Lung (tissue), 12 donors: ENCODE data around the gene GNB5. TPM values are rescaled to one million over a fixed set of nuclear protein-coding genes. Genes with fewer than 3 reads are reported as not detected.

Experiments
- ATAC-seq: fragments of 200-7000 bp; cut with Tn5 transposase; one replicate; pipeline ENCODE4 v1.9.1; 2020; ENCODE audit warnings: moderate number of reproducible peaks; ENCODE audit not compliant: insufficient read depth, low FRiP score
- DNase-seq, 3 donors: peaks; one replicate each; pipeline ENCODE4 v3.0.0-alpha.2; 2013 to 2017
- H3K27ac ChIP-seq, 2 donors: one replicate each; pipeline ENCODE4 v1.5.1; 2013; ENCODE audit warnings: mild to moderate bottlenecking in 2 of 2, moderate library complexity in 2 of 2, control low read depth in 1 of 2, inconsistent platforms in 1 of 2, low read depth in 1 of 2, low read length in 1 of 2
- H3K27me3 ChIP-seq, 3 donors: one replicate each; pipeline ENCODE4 v1.5.1; 2013; ENCODE audit warnings: low read length in 2 of 3; ENCODE audit not compliant: control insufficient read depth in 3 of 3, insufficient read depth in 3 of 3
- H3K36me3 ChIP-seq, 4 donors: one replicate each; pipeline ENCODE4 v1.5.1; 2013; ENCODE audit warnings: low read length in 4 of 4, mild to moderate bottlenecking in 1 of 4, moderate library complexity in 1 of 4; ENCODE audit not compliant: control insufficient read depth in 4 of 4, insufficient read depth in 4 of 4
- H3K4me1 ChIP-seq, 5 donors: one replicate each; pipeline ENCODE4 v1.5.1; 2013; ENCODE audit warnings: low read length in 5 of 5, mild to moderate bottlenecking in 2 of 5, moderate library complexity in 1 of 5; ENCODE audit not compliant: control insufficient read depth in 5 of 5, insufficient read depth in 5 of 5
- H3K4me3 ChIP-seq: one replicate; pipeline ENCODE4 v1.5.1; 2013; ENCODE audit warnings: mild to moderate bottlenecking, control low read depth, moderate library complexity
- H3K9ac ChIP-seq, 2 donors: one replicate each; pipeline ENCODE4 v1.5.1; 2013; ENCODE audit warnings: low read length in 2 of 2, control low read depth in 1 of 2; ENCODE audit not compliant: insufficient read depth in 1 of 2
- H3K9me3 ChIP-seq, 4 donors: one replicate each; pipeline ENCODE4 v1.5.1; 2013; ENCODE audit warnings: low read length in 3 of 4, mild to moderate bottlenecking in 1 of 4, moderate library complexity in 1 of 4; ENCODE audit not compliant: control insufficient read depth in 4 of 4, insufficient read depth in 3 of 4
- WGBS, 2 donors: extraction: QIAGEN DNeasy Blood & Tissue Kit; methylation state at CpG; one replicate each; pipeline ENCODE4 v1.1.7; 2013; 5-methylcytosine and 5-hydroxymethylcytosine counted together
- polyA plus RNA-seq, 2 donors: library from polyadenylated mRNA; stranded (reverse); fragments of 200-250 nt; gene quantifications; one replicate each; pipeline ENCODE4 v1.2.1, GENCODE V29; 2013
- total RNA-seq, 2 donors: library from RNA; depleted of rRNA in 1 of 2; stranded (reverse); fragments of >200 nt in 1 of 2; gene quantifications; one replicate each; pipeline ENCODE4 v1.2.1, GENCODE V29; 2014 to 2021
- TF ChIP-seq, protein P1 (sequence below): IDR thresholded peaks from 2 replicates; pipeline ENCODE4 v1.5.1; 2012; ENCODE audit warnings: mild to moderate bottlenecking; ENCODE audit errors: control extremely low read depth, extremely low read depth
- donor health status: control.
- donor health status: control.
- donor health status: Bipolar disorder and iron deficiency.
- donor health status: healthy.
- donor health status: DM: yes; HTN: yes; CAD: no.

The GNB5 gene
- total and polyA plus RNA-seq, 4 donors, result 8.0 to 21.5 (median 11.2) TPM

DNA sequence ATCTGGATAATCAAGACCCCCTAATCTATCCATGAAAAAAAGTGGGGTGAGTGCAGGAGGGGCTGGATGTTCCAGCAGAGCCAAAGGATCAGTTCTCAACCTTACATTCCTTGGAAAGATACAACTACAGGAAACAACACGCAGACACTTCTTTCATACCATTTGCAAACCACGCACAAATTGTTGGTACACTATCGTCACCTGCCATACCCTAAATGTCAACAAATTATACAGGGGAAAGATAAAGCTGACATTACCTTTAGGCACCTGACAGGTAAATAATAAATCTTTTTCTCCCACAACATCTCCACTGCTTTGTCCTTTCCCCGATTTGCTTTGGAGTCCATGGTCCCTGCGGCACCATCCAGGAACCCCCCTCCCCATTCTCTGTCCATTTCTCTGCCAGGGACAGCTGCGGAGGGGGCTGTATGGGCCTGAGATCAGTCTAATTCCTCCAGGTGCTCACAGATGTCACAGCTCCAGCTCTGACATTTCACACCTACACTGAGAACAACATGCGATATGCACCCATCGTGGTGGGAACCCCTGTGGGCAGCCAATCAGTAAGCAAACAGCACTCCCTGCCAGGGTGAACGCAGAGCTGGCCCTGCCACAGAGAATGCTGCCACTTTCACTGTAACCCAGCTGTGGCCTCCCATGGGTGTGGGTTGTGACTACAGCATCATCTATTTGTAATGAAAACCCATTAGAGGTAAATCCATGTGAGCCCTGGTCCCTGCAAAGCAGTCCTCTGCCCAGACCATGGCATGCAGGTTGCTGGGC, 41.0 kb downstream of the GNB5 start:
- Histone ChIP-seq H3K9me3 (peaks cover 0 to 2% (median 0%) of the 10 kb centered on the region in 4 donors), H3K9ac (peak overlapping the region in 1 of 2 donors; percentile 25), H3K4me1 (no peaks in the 10 kb centered on the region), H3K27ac (no peak overlapping the region), H3K36me3 (peaks cover 0 to 22% (median 3%) of the 10 kb centered on the region in 4 donors), H3K27me3 (no peaks in the 10 kb centered on the region), H3K4me3 (no peak overlapping the region)
- WGBS, 2 donors, result 81 to 88% methylated on average over 9 of the region's 9 CpGs
- DNase-seq, result no peak
- ATAC-seq, result no peak
- TF ChIP-seq, protein P1, sequence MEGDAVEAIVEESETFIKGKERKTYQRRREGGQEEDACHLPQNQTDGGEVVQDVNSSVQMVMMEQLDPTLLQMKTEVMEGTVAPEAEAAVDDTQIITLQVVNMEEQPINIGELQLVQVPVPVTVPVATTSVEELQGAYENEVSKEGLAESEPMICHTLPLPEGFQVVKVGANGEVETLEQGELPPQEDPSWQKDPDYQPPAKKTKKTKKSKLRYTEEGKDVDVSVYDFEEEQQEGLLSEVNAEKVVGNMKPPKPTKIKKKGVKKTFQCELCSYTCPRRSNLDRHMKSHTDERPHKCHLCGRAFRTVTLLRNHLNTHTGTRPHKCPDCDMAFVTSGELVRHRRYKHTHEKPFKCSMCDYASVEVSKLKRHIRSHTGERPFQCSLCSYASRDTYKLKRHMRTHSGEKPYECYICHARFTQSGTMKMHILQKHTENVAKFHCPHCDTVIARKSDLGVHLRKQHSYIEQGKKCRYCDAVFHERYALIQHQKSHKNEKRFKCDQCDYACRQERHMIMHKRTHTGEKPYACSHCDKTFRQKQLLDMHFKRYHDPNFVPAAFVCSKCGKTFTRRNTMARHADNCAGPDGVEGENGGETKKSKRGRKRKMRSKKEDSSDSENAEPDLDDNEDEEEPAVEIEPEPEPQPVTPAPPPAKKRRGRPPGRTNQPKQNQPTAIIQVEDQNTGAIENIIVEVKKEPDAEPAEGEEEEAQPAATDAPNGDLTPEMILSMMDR, result no peak

DNA sequence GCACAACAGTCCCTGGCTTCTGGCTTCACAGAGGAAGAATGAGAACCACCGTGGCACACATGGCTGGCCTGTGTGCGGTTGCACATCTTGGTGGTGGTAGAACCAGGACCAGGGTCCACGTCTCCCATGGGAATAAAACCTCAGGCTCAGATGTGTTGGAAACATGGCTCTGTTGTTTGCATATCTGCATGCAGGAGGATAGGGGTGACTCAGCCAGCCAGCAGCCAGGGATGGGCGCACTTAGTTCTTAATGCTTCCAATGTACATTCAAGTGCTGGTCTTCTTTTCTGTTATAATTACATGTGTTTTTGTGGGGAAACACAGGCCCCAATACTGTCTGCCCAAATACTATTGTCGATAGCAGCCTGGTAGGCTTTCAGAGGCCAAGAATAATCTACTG, 42.8 kb downstream of the GNB5 start:
- DNase-seq, result no peak
- ATAC-seq, result no peak
- TF ChIP-seq, protein P1, result no peak
- WGBS, 2 donors, result 97 to 98% methylated on average over 5 of the region's 5 CpGs
- no peak overlapping the region for H3K4me3 ChIP-seq
- no peak overlapping the region for H3K9ac ChIP-seq
- H3K27ac ChIP-seq, result no peak overlapping the region
- H3K9me3 ChIP-seq, result peaks cover 0 to 4% (median 0%) of the 10 kb centered on the region in 4 donors
- no peaks in the 10 kb centered on the region for H3K4me1 ChIP-seq
- H3K36me3 ChIP-seq, result peaks cover 0 to 22% (median 5%) of the 10 kb centered on the region in 4 donors
- H3K27me3 ChIP-seq, result no peaks in the 10 kb centered on the region

DNA sequence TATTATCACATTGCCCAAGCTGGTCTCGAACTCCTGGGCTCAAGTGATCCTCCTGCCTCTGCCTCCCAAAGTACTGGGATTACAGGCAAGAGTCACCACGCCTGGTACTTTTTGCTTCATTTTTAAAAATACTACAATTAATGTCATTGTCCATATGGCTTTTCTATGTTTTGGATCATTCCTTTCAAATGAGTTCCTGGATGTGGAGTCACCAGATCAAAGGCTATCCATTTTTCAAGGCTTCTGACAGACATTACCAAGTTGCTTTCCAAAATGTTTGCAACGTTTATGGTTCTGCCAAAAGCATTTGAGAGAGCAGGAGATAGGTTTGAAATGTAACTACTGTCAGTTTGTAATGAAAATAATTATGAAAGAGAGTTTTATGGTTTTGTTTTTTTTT, 44.4 kb downstream of the GNB5 start:
- ATAC-seq (no peak), DNase-seq (no peak)
- Histone ChIP-seq H3K36me3 (peaks cover 0 to 19% (median 5%) of the 10 kb centered on the region in 4 donors), H3K9ac (no peak overlapping the region), H3K9me3 (peaks cover 0 to 2% (median 0%) of the 10 kb centered on the region in 4 donors), H3K27ac (no peak overlapping the region), H3K4me3 (no peak overlapping the region), H3K4me1 (no peaks in the 10 kb centered on the region), H3K27me3 (no peaks in the 10 kb centered on the region)
- TF ChIP-seq, protein P1, result no peak
- 85% methylated on average over 3 of the region's 3 CpGs for WGBS, 2 donors
